Stomach smooth muscle (tissue), 2 donors: ENCODE data around the gene VAC14.
"Not testable (repeated sequence)": the region's sequence is repeated elsewhere in the genome, so short reads cannot be mapped to it uniquely, and the experiment has no call there.

Source experiments
- H3K27ac ChIP-seq: one replicate; pipeline ENCODE4 v1.7.0; 2013; ENCODE audit warnings: mild to moderate bottlenecking, low read length, inconsistent platforms
- H3K27me3 ChIP-seq, 2 donors: one replicate each; pipeline ENCODE4 v1.7.0; 2013; ENCODE audit warnings: low read length in 2 of 2; ENCODE audit not compliant: insufficient read depth in 2 of 2, control insufficient read depth in 1 of 2
- H3K36me3 ChIP-seq, 2 donors: one replicate each; pipeline ENCODE4 v1.7.0; 2013; ENCODE audit warnings: low read length in 2 of 2; ENCODE audit not compliant: control insufficient read depth in 2 of 2, insufficient read depth in 2 of 2
- H3K4me1 ChIP-seq: one replicate; pipeline ENCODE4 v1.7.0; 2013; ENCODE audit warnings: low read length; ENCODE audit not compliant: control insufficient read depth, insufficient read depth
- H3K4me3 ChIP-seq, 2 donors: one replicate each; pipeline ENCODE4 v1.7.0; 2013; ENCODE audit warnings: low read length in 2 of 2
- H3K9ac ChIP-seq, 2 donors: one replicate each; pipeline ENCODE4 v1.7.0; 2013; ENCODE audit warnings: low read length in 2 of 2, mild to moderate bottlenecking in 1 of 2
- H3K9me3 ChIP-seq, 2 donors: one replicate each; pipeline ENCODE4 v1.7.0; 2013; ENCODE audit warnings: low read length in 2 of 2; ENCODE audit not compliant: control insufficient read depth in 2 of 2
- donor health status: healthy.
- donor health status: Pancreatic carcinoma.

VAC14 gene

GRCh38 chr16:70678898-70679670 is 121.9 kb downstream of the VAC14 start:
- Histone ChIP-seq H3K9me3 (no peaks in the 10 kb centered on the region), H3K4me1 (peaks cover 59% of the 10 kb centered on the region), H3K9ac (no peak overlapping the region), H3K27ac (peak overlapping the region; percentile 46), H3K36me3 (peaks cover 39 to 45% of the 10 kb centered on the region in 2 donors), H3K27me3 (no peaks in the 10 kb centered on the region), H3K4me3 (no peak overlapping the region)

DNA sequence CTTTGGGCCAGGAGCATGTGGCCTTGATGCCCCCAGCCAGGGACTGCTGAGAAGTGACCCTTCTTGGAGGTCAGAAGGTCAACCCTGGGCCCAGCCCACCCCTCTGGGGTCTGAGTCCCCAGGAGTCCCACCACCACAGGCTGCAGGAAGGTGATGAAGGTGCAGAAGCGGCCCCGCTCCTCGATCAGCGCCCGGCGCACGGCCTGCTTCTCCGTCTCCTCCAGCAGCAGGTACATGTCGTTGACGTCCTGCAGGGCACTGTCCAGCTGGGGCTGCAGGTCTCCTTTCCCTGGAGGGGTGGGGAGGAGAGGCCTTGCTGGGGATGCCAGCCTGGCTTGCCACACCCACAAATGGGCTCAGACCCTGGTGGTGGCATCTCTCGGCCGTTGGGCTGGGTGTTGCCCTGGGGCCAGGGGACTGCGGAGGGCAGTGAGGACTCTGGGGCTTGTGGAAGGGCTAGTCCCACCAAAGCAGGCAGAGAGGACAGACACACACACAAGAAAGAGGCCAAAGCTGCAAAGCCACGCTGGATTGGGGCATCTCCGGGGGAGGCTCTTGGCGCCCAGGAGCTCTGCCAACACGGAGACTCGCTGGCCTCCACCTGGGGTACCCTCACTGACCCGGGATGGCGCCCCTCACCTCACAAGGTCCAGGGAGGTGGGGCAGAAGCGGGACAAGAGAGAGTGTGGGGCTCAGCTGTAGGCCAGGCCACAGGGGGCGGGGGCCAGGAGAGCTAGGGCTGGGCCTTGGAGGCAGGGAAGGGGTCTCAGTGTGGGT is 122.6 kb downstream of the VAC14 start:
- Histone ChIP-seq H3K4me1 (peaks cover 52% of the 10 kb centered on the region), H3K4me3 (no peak overlapping the region), H3K9ac (no peak overlapping the region), H3K27me3 (no peaks in the 10 kb centered on the region), H3K27ac (peak overlapping the region; percentile 46), H3K36me3 (peaks cover 39 to 47% of the 10 kb centered on the region in 2 donors), H3K9me3 (no peaks in the 10 kb centered on the region)

DNA sequence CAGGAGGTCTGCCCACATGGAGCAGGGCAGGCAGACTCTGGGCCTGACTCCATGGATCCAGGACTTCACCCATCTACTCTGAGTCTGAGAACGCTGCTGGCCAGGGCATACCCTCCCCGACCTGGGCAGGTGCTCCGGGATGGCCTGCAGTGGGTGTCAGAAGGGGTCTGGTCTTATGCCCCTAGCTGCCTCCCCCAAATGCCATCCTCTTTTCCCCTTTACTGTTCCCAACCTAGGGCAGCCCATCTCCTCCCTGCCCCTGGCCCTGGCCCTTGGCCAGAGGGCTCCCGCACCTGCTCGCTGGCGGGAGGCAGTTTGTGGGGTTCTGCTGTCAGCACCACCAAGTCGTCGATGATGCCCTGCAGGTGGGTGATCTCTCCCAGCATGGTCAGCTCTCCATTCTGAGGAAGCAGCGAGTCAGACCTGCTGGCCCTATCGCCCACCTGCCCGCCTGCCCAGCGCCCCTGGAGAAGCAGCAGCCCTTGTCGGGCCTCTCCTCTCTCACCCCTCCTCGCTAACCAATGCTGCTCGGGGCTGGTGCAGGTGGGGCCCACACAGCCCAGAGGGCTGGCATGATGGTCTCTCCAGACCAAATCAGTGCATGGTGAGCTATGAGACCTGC is 123.3 kb downstream of the VAC14 start:
- Histone ChIP-seq H3K27me3 (no peaks in the 10 kb centered on the region), H3K36me3 (peaks cover 44 to 51% of the 10 kb centered on the region in 2 donors), H3K4me1 (peaks cover 45% of the 10 kb centered on the region), H3K27ac (peak overlapping the region; percentile 37), H3K4me3 (no peak overlapping the region), H3K9me3 (no peaks in the 10 kb centered on the region), H3K9ac (no peak overlapping the region)

- H3K9ac ChIP-seq: no peak overlapping the region
These were observed 124.1 kb downstream of the VAC14 start for GRCh38 chr16:70676675-70677498.

GRCh38 chr16:70675851-70676513 is 125.0 kb downstream of the VAC14 start:
- H3K9me3 ChIP-seq: no peaks in the 10 kb centered on the region
- H3K27ac ChIP-seq: peak overlapping the region; percentile 37
- peaks cover 48 to 55% of the 10 kb centered on the region in 2 donors for H3K36me3 ChIP-seq
- H3K4me1 ChIP-seq: peaks cover 28% of the 10 kb centered on the region
- H3K9ac ChIP-seq: no peak overlapping the region
- no peaks in the 10 kb centered on the region for H3K27me3 ChIP-seq
- no peak overlapping the region for H3K4me3 ChIP-seq

More at GRCh38 chr16:70676675-70677498, 124.1 kb downstream of the VAC14 start:
- Histone ChIP-seq H3K4me3 (no peak overlapping the region), H3K27ac (peak overlapping the region; percentile 37), H3K27me3 (no peaks in the 10 kb centered on the region), H3K9me3 (no peaks in the 10 kb centered on the region), H3K4me1 (peaks cover 38% of the 10 kb centered on the region), H3K36me3 (peaks cover 45 to 52% of the 10 kb centered on the region in 2 donors)

DNA sequence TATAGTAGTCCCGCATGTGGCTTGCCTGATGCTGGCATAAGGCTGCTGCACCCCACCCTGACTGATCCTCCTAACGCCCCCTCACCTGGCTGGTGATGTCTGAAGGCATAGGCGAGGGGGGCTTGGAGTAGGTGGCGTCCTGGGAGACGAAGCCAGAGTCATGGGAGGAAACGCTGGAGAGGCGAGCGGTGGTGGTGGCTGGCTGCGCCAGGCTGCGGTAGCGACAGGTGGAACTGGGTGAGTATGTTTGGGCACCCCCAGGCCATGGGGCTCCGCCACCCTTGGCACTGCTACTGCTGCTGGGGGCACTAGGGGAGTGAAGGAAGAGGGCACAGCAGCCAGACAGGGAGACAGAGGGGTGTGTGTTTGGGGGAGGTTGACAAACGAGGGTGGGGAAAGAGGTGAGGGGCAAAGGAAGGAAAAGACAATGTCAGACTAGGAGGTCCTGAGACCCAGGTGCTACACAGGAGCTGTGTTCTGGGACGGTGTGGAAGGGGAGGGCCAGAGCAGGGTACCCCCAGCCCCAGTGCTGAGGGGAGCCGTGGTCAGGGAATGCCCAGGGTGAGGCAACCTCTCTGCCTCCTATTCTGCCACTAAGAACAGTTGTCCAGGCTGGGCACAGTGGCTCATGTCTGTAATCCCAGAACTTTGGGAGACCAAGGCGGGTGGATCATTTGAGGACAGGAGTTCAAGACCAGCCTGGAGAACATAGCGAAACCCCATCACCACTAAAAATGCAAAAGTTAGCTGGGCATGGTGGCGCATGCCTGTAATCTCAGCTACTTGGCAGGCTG is 126.5 kb downstream of the VAC14 start:
- H3K4me1 ChIP-seq: peaks cover 15% of the 10 kb centered on the region
- no peaks in the 10 kb centered on the region for H3K27me3 ChIP-seq
- H3K27ac ChIP-seq: no peak overlapping the region
- H3K4me3 ChIP-seq: no peak overlapping the region
- peaks cover 59 to 63% of the 10 kb centered on the region in 2 donors for H3K36me3 ChIP-seq
- no peak overlapping the region for H3K9ac ChIP-seq
- H3K9me3 ChIP-seq: no peaks in the 10 kb centered on the region

DNA sequence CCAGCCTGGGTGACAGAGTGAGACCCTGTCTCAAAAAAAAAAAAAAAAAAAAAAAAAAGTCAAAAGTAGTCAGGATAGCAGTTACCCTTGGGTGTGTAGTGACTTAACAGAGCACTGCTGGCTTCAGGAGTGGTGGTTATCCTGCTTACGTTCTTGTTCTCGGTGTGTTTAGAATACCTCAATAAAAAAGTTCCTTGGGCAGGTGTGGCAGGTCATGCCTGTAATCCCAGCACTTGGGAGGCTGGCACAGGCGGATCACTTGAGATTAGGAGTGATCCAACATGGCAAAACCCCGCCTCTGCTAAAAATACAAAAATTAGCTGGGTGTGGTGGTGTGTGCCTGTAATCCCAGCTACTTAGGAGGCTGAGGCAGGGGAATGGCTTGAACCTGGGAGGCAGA is 130.0 kb downstream of the VAC14 start:
- H3K4me3 ChIP-seq, H3K4me1 ChIP-seq, H3K27ac ChIP-seq, H3K9me3 ChIP-seq, H3K9ac ChIP-seq, H3K27me3 ChIP-seq: not testable (repeated sequence)
- H3K36me3 ChIP-seq: peaks cover 51 to 59% of the 10 kb centered on the region in 2 donors

DNA sequence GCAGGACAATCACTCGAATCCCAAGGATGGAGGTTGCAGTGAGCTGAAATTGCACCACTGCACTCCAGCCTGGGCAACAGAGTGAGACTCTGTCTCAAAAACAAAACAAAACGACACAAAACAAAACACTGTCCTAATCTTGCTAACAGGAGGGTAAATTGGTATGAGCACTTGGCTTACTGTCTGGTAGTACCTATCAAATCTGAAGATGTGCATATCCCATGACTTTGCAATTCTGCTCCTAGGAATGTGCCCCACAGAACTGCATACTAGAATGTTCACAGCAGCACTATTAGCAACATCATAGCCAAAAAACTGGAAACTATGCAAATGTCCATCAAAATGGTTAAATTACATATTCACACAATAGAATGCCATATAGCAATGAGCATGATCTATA is 130.8 kb downstream of the VAC14 start:
- H3K9ac ChIP-seq: no peak overlapping the region
- no peak overlapping the region for H3K27ac ChIP-seq
- no peaks in the 10 kb centered on the region for H3K27me3 ChIP-seq
- no peak overlapping the region for H3K4me3 ChIP-seq
- peaks cover 53 to 62% of the 10 kb centered on the region in 2 donors for H3K36me3 ChIP-seq
- H3K9me3 ChIP-seq: no peaks in the 10 kb centered on the region
- H3K4me1 ChIP-seq: peaks cover 2% of the 10 kb centered on the region

DNA sequence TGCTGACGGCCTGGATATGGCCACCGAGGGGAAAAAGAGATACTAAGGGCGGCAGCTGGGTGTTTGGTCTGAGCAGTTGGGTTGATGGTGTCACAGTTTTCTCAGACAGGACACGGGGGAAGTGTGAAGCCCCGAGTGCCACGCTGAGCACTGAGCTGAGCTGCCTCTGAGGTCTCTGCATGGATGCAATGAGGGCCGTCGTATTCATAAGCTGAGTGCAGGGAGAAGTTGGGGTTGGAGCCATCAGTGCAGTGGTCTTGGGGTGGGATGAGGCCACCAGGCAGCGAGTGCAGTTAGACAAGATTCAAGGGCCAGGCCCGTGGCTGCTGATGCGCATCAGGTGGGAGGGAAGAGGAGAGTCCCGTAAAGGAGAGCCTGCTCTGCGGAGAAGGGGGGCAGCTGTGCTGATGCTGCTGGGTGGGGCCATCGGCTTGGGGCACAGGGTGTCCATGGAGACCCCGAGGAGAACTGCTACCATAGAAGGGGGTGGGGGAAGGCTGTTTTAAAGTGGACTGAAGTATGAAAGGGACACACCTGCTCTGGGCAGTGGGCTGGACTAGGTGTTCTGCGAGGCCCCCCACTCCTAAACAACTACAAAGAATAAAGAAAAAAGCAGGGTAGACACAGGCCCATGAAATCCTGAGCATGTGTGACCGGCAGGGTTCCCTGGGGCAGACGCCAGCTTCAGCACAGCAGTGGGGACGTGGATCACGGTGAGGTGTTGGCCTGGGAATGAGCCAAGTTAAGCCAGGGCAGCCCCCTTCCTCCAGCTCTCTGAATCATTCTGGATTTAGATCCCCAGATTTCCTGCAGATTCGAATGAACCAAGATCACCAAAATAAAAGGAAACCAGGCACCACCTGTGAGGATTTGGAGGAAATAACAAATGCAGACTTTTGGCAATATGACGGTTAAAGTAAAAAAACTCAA is 134.9 kb downstream of the VAC14 start:
- H3K9ac ChIP-seq: no peak overlapping the region
- H3K27me3 ChIP-seq: no peaks in the 10 kb centered on the region
- peaks cover 48 to 58% of the 10 kb centered on the region in 2 donors for H3K36me3 ChIP-seq
- H3K9me3 ChIP-seq: no peaks in the 10 kb centered on the region
- H3K4me3 ChIP-seq: no peak overlapping the region
- peak overlapping the region; percentile 18 for H3K27ac ChIP-seq
- H3K4me1 ChIP-seq: peaks cover 24% of the 10 kb centered on the region
